DLD1 (cell line): ENCODE measurements around the gene RAB1B.
"Not testable (repeated sequence)": the region's sequence is repeated elsewhere in the genome, so short reads cannot be mapped to it uniquely, and the experiment has no call there.

Experiments
- in situ Hi-C: cut with HindIII; loops from 2 replicates; pipeline ENCODE4 v1.10.0; 2017; ENCODE audit warnings: low sequenced_read_pairs

Gene RAB1B

GRCh38 chr11:66239511-66239910, 28.9 kb upstream of the RAB1B start:
- in situ Hi-C loops, result no loop called here

- in situ Hi-C loops, result no loop called here
Observed at GRCh38 chr11:66239998-66240780, 28.2 kb upstream of the RAB1B start.

GRCh38 chr11:66240781-66241136, 27.7 kb upstream of the RAB1B start:
- in situ Hi-C loops, result no loop called here

GRCh38 chr11:66242095-66242765, 26.2 kb upstream of the RAB1B start:
- in situ Hi-C loops, result no loop called here

- in situ Hi-C loops, result no loop called here
Observed at GRCh38 chr11:66243782-66244535, 24.5 kb upstream of the RAB1B start.

GRCh38 chr11:66247295-66247694, 21.1 kb upstream of the RAB1B start:
- in situ Hi-C loops, result no loop called here

- in situ Hi-C loops, result no loop called here
Observed at GRCh38 chr11:66247801-66248200, 20.6 kb upstream of the RAB1B start.

GRCh38 chr11:66248903-66249302, 19.5 kb upstream of the RAB1B start:
- in situ Hi-C loops, result no loop called here

- in situ Hi-C loops, result no loop called here
Observed at GRCh38 chr11:66251809-66252208, 16.6 kb upstream of the RAB1B start.

- in situ Hi-C loops, result not testable (repeated sequence)
Observed at GRCh38 chr11:66253081-66253480, 15.4 kb upstream of the RAB1B start.

GRCh38 chr11:66258473-66258893, 10.0 kb upstream of the RAB1B start:
- in situ Hi-C loops, result no loop called here

- in situ Hi-C loops, result no loop called here
Observed at GRCh38 chr11:66259225-66259624, 9.2 kb upstream of the RAB1B start.

- in situ Hi-C loops, result no loop called here
Observed at GRCh38 chr11:66259956-66260355, 8.5 kb upstream of the RAB1B start.

- in situ Hi-C loops, result no loop called here
Observed at GRCh38 chr11:66261578-66261977, 6.9 kb upstream of the RAB1B start.

GRCh38 chr11:66262191-66262590, 6.2 kb upstream of the RAB1B start:
- in situ Hi-C loops, result no loop called here

GRCh38 chr11:66262696-66263095, 5.7 kb upstream of the RAB1B start:
- in situ Hi-C loops, result no loop called here

GRCh38 chr11:66263231-66263630, 5.2 kb upstream of the RAB1B start:
- in situ Hi-C loops, result no loop called here

GRCh38 chr11:66263785-66264184, 4.7 kb upstream of the RAB1B start:
- in situ Hi-C loops, result no loop called here

- in situ Hi-C loops, result no loop called here
Observed at GRCh38 chr11:66264383-66264782, 4.1 kb upstream of the RAB1B start.

- in situ Hi-C loops, result no loop called here
Observed at GRCh38 chr11:66264914-66265313, 3.5 kb upstream of the RAB1B start.

GRCh38 chr11:66265531-66266377, 2.7 kb upstream of the RAB1B start:
- in situ Hi-C loops, result no loop called here
